A204.1 (cell line): ENCODE measurements around the gene GALT.

ENCODE experiments used
- FAIRE-seq: peaks from 2 replicates; lab custom pipeline; 2012; peaks lifted over from hg19 to GRCh38; lab: Jason Lieb, UNC

The GALT gene

DNA sequence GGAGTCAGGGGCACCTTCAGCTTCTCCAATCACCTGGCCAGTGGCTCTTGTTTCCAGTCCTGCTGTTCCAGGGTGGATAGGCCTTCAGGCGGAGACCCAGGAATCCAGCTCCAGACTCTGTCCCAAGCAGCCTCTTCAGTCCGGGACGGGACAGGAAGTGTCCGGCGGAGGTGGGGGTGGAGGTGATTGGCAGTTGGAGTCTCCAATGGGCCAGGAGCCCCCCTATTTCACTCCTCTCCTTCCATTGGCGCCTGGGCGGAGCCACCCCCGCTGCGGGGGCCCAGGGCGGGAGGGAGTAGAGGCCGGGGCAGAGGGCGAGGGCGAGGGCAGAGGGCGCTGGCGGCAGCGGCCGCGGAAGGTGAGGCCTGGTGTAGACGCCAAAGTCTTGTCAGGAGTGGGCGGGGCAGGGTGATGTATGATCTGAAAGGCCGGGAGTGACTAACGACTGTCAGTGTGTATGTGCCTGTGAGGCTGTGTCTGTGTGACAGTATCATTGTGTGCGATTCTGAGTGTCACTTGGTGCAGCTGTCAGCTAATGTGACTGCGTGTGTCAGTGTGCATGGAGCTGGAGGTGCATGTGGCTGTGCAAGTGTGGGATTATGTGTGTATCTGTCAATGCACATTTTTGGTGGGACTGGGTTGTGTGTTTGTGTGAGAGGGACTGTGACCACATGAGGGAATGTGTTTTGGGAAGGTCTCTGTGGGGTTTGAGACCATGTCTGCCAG, 5.6 kb downstream of the GALT start, which contains the start of gene IL11RA:
Gene IL11RA, plus strand, starts transcription at position 310 of the 726 bp plus-strand sequence. CDS start 3,033 bp downstream, outside the sequence.
- FAIRE-seq = peak; percentile 63

DNA sequence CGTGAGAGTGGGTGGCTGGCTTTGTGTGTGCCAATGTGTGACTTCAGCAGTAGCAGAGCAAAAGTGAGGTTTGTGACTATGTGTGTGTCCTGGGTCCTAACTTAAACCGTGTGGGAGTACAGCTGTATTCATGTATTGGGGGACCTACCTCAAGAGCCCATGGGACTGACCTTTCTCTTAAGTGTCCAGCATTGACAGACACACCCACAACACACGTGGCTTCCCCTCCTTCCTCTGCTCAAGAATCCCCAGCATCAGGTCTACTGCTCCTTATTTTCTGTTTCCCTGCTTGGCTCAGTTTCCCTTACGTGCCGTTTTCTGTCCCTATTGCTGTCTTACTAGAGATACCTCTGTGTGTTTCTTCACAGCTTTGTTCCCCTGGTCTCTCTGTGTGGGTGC, 6.1 kb downstream of the GALT start:
- FAIRE-seq = no peak

DNA sequence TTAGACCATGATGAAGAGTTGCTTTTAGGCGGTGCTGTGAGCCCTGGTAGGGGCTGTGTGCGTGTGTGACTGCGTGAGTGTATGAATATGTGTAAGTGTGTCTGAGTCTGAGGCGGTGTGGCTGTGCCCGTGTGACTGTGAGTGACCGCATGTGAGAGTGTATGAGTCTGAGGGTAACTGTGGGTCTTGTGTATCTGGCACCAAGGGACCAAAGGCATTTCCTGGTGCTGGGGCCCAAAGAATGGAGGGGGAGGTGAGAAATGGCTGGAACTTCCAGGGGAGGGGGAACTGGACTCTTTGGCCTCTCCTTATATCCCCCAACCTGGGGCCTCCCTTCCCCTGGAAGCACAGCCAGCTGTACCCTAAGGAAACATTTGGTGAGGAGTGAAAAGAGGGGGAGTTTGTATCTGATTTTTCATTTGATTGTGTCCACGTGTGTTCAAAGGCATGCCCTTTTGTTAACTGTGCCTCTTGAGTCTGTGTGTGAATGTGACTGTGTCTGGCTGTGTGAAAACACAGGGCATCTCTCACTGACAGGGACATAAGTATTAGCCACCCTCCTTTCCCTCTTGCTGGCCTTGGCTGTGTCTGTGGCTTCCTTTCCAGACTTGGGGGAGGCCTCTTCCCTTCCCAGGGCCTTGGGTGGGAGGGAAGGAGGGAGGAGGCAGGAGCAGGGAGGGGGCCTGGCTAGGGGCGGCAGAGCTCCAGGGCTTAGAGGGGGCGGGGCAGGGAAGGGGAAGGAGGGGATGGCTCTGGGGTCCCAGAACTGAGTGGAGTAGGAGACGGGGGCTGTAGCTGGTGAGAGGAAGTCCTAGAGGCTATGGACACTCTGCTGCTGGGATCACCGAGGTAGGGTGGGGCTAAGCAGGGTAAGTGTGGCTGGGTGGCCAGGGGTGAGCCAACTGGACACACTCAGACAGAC, 6.9 kb downstream of the GALT start:
- FAIRE-seq = no peak

DNA sequence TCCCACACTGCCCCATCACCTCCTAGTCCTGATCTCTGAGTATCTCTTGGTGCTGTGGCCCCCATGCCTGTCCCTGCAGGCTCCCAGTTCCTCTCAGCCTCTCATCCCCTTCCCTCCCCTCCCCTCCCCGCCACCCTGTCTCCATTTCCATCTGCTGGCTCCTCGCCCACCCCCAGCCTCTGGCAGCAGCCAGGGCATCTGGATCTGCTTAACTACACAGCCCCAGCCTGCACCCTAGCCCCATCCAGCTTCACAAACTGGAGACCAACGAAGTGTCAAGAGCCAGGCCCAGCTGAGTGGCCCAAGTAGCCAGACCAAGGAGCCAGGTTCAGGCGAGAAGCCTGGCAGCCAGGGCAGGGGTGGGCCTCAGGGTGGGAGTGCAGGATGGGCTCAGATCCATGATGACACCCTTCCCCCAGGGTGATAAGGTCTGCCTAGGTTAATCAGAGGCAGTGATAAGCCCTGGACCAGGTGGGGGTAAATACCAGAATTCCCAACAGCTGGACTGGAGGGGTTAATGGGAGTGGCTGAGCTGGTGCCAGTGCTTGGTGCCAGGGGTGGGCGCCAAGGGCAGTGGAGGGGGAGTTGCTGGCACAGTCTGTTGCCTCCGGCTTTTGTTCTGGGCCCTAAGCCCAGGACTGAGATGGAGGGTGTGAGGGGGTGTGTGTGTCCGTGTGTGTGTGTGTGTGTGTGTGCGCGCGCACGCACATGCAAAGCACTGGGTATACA, 8.0 kb downstream of the GALT start:
- FAIRE-seq = no peak

DNA sequence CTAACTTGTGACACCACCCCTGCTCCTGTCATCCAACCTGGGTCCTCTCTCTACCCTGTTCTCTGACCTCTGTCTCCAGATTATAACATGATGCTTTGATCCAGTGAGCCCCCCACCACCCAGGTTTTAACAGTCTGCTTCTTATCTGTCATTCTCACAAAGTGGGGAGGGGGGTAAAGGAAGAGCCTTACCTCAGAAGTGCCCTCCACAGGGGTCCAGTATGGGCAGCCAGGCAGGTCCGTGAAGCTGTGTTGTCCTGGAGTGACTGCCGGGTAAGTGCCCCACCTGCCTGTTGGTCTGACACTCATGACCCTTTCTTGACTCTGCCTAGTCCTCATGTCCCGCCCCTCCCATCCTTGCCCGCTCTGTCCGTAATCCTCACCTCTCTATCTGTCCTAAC, 8.9 kb downstream of the GALT start:
- no peak for FAIRE-seq

DNA sequence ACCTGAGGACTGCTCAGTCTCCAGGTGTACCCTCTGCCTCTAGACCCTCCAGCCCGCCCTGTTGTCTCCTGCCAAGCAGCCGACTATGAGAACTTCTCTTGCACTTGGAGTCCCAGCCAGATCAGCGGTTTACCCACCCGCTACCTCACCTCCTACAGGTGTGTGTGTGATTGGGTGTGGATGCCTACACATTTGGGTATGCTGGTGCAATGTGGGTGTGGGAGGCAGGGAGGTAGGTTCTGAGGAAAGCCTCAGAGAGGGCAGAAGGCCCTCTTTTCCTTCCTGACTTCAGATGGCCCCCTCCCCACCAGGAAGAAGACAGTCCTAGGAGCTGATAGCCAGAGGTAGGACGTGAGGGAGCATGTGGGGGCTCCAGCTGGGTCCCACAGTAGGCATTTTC, 10.5 kb downstream of the GALT start:
- no peak for FAIRE-seq

DNA sequence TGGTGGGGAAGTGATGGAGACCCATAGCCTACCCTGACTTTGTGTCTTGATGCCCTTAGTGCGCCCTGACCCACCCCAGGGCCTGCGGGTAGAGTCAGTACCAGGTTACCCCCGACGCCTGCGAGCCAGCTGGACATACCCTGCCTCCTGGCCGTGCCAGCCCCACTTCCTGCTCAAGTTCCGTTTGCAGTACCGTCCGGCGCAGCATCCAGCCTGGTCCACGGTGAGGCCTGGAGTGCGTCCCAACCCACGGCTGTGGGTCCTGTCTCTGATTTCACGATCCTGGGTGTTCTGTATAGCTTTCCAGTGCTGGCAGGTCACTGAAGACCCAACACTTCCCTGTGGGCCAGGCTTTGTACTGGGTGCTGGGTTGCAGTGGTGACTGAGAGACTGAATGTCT, 12.0 kb downstream of the GALT start:
- no peak for FAIRE-seq

DNA sequence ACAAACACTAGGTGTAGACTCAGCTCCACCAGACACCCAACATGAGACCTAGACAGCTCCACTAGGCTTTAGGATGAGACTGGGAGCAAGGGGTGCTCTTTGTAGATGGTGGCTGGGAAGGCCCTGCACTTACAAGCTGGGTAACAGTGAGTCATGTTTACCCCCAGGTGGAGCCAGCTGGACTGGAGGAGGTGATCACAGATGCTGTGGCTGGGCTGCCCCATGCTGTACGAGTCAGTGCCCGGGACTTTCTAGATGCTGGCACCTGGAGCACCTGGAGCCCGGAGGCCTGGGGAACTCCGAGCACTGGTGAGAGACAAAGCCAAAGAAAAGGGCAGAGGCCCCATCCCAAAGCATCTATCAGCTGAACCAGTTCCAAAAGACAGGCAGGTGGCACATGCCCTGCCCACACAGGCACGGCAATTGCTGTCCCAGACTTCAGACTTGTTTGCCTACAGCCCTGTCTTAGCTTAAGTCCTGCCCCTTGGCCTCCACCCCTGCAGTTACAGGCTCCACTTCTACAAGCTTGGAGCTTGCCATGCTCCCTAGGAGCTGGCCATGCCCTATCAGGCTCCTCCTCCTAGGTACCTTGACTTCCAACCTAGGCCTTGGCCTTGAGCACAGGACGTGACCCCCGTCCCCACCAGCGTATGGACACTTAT, 13.2 kb downstream of the GALT start:
- FAIRE-seq = no peak

DNA sequence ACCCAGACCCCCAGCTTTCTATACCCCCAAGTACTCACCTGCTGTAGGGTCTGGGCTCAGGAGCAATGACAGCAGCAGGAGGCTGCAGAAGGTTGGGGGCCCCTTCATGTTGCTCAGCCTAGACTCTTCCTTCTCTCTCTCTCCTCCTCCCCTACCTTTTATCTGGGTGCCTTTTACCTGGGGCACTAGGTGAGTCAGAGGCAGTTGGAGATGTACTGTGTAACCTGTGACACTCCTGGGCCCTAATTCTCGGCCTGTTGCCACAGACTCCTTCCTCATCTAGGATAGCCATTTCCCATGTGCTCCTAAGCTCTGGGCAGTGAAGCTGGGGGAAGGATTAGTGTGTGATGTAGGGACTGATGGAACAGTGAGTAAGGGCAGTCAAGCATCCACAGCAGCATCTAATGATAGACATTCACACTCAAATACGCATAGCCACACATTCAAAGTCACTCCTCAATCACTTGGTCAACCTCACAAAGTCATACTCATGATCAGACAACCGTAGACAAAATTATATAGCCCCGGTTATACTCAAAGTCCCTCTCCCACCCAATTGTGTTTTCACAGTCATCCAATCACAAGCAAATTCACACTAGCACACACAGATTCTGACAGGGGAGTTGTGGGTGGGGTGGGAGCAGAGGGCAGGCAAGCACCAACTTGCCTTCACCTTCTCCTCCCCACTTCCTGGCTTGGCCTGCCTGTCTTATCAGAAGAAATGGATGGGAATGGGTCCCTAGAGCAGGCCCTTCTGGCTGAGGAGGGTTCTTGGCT, 16.2 kb downstream of the GALT start, which contains the start of gene CCL27:
Gene CCL27, minus strand, starts transcription at position 132 of the 777 bp plus-strand sequence. Its CDS starts 24 bp downstream, at position 108.
- no peak for FAIRE-seq

DNA sequence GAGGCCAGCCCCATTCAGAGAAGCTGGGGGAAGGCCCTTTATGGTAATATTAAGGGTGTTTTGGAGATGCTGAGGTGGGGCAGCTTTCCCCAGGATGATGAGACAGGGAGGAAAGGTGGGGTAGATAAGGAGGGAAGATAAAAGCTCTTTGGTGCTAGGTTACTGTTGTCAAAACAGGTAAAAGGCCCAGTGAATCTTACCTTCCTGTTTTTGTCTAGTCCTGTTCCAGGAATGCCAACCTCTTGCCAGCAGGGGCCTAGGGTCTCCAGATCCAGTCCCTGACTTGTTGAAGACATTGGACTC, 16.8 kb downstream of the GALT start:
- no peak for FAIRE-seq

DNA sequence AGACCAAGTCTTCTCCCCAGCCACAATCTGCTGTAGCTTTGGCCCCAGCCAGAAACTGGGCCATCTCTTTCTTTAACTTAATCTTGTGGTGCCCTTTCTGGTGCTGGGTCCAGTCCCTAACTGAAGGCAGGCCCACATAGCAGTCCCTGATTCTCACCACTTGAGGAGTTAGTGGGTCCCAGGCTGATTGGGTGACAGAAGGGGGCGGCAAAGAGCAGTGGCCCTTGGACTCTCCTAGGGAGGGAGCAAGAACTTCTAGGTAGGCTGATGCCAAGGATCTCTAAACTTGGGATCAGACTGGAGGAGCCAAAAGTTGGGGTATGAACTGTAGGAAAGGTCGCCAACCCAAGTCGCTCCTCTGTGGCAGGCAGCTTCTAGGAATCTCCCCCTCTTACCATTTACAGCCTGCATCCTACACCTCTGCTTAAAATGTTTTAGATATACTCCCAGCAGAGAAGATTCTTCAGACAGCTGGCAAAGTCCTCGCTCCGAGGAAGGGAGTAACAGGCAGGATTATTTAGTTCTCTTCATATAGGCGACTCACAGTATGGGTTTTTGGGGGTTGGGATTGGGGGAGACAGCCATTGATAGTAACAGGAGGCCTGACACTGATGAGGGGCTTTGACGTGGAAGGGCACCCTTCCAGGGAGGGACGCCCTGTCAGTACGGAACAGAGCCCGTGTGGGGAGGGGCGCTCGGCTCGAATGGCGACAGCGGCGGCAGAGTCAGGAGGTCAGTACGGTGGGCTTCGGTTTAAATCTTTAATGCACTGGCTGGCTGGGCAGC, 18.0 kb downstream of the GALT start:
- no peak for FAIRE-seq

DNA sequence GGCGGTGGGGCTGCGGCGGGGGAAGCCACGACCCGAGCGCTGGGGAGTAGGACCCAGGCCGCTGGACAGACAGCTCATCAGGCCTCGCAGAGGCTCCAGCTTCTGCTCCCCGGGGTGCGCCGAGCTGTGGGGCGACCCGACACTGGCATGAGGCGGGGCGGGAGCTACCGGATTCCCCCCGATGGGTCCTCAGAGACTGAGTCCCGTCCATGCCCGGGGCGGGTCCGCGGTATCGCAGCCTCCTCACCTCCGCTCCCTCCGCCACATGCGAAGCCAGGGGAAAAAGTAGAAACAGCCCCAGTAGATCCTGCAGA, 18.5 kb downstream of the GALT start:
- FAIRE-seq = no peak

DNA sequence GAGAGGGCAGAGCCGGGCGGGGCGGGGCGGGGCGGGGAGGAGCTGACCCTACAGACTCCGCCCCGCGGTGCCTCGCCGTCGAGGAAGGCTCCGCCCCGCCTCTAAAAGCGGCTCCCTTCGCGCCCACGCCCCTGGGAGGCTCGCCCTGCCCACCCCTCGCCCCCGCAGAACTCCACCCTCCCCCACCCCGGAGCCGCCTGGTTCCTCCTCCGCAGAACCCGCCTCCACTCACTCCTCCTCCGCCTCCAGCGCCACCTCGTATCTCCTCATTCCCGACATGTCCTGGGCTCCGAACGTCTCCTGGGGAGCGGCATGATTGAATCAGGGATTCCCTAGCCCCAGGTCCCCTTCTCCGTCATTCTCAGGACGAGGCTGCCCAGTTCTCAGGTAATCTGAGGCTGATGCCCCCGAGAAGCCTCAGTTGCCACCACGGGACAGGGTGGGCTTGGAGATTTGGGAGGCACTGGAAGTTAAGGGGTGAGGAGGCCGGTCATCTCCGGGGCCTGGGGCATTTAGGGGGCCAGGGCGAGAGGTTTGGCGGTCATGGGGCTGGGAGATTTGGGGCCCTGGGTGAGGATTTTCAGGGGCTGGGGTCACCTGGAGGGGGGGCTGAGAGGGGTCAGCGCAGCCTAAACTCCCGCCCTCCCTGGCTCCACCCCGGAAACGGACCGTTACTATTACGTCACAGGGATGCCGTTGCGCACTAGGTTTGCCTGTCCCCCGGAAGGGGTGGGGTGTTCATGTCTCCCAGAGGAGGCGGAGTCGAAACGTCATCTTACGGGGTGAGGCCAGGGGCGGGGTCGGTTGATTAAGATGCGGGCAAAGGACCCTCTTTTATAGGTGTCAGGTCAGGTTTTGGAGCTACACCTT, 19.1 kb downstream of the GALT start:
- peak; percentile 73 for FAIRE-seq

DNA sequence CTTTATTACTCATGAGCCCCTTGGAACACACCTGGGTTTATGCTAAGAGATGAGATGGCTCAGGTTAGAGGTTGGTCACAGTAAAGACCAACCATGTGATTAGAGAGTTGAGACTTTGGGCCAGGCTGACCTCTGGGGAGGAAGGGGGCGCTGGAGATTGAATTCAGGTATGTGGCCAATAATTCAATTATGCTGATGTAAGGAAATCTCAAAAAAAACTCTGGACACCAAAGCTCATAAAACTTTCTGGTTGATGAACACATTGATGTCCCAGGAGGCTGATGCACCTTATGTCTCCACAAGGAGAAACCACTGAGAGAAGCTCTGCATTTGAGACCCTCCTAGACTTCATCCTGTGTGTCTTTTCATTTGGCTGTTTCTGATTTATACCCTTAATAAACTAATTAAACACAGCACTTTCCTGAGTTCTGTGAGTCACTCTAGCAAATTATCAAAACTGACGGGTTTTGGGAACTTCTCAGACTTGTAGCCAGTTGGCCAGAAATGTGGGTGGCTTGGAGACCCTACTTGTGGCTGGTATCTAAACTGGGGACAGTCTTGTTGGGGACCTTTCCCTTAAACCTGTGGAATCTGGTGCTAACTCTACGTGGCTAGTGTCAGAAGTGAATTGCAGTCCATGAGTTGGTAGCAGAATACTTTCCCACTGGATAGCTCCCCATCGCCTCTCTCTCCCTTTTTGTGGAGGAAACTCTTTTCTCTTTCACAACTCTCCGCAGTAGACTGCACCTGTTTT, 23.5 kb downstream of the GALT start:
- FAIRE-seq = no peak

DNA sequence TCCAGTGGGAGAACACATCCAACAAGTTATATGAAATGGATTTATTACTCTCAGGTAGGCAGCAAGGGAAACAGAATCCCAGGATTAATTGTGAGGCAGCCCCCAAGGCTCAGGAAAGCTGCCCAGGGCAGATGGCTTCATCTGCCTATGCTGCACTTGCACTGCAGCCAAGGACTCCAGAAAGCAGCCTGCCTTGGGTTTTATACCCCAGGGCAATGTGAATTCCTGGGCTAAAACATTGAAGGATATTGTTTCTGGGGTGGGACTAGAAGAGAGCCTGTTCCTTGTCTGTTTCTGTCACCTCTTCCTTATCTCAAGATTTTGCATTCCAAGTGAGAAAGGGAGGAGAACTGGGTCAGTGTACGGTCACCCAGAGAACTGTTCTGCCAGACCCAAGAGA, 24.8 kb downstream of the GALT start:
- no peak for FAIRE-seq

DNA sequence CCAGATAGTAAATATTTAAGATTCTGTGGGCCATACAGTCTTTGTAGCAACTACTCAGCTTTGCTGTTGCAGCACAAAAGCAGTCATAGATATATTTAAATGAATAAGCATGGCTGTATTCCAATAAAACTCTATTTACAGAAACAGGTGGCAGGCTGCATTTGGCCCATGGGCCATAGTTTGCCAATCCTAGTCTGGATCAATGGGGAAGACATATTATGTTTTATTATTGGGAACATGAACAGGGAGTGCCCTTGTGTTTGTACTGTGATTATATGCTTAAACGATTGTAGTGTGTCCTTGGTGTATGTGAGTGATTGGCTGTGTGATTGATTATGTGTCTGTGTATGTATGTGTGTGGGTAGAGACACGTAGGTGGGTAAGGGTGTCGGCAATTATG, 28.0 kb downstream of the GALT start:
- FAIRE-seq = no peak

DNA sequence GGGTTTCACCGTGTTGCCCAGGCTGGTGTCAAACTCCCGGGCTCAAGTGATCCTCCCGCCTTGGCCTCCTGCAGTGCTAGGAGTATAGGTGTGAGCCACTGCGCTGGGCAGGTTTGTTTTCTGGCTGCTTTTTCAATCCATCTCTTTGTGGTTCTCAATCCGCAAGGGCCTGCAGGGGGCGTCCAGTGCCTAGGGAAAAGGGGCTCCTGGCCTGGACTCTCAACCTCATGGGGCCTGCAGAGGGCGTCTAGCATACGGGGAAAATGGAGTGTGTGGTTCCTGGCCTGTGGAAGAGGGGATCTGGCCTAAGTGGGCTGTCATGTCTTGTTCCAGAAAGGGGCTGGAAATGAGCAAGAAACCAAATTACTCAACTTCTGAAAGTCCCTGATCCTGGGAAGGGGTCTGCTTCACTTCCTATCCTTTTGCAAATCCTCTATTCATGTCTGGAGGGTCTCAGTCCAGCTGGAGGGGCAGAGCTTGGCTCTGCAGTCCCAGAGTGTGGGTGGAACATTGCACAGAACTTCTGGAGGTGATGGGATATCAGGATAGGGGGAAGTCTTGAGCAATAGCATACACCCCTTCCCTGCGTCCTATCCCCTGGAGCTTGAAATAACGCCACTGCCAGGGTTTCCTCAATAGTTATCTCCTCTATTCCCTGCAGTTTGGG, 28.7 kb downstream of the GALT start:
- no peak for FAIRE-seq

DNA sequence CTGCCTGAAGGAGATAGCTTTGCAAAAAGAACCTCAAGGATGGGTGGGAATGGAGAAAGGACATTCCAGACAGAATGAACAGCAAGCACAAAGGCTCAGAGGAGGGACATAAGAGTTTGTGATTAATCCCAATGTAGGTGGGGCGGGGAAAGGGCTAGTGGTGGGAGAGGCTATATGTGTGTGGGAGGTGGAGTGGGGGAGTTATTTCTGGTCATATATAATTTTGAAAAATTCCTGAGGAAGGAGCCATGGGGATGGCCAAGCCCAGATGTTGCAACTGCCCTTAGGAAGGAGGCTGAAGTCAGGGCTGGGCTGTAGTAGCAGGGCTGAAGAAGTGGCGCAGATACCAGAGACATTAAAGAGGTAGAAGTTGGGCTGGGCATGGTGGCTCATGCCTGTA, 29.4 kb downstream of the GALT start:
- no peak for FAIRE-seq

DNA sequence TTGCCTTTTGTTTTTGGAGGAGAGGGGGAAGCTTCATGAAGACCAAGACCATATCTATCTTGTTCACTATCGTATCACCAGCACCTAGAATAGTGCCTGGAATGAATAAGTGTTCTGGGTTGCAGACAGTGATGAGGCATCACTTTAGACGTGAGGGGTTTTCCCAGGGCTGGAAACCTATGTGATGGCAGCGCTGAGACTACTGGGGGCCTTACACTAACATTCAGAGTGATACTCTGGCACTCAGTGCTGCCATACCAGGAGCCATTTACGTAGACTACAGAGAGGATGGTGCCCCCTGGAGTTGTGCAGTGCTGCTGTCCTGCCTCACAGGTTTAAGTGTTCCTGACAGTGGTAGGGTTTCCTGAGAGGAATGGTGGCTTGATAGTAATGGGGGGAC, 37.7 kb downstream of the GALT start:
- no peak for FAIRE-seq
